Esophagus muscularis mucosa (tissue), 4 donors: Measurements from ENCODE around the gene RHBDL3. TPM values are rescaled to one million over a fixed set of nuclear protein-coding genes. Genes with fewer than 3 reads are reported as not detected.

Experiments used
- DNase-seq: peaks from one replicate; pipeline ENCODE4 v3.0.0-alpha.2; 2017; ENCODE audit errors: extremely low spot score
- H3K27ac ChIP-seq, 4 donors: fragments of 200-600 bp; sonication (generic); replicated peaks in 1 of 4; 1 replicate in 3 of 4; 2 replicates in 1 of 4; pipeline ENCODE4 v1.5.1; 2016 to 2019; ENCODE audit warnings: mild to moderate bottlenecking in 1 of 4
- H3K27me3 ChIP-seq, 4 donors: fragments of 200-600 bp; sonication (generic); one replicate each; pipeline versions ENCODE4 v1.5.1 to v1.6.0; 2016 to 2019
- H3K36me3 ChIP-seq, 4 donors: fragments of 200-600 bp; sonication (generic); one replicate each; pipeline ENCODE4 v1.5.1; 2016 to 2019
- H3K4me1 ChIP-seq, 4 donors: fragments of 200-600 bp; sonication (generic); one replicate each; pipeline ENCODE4 v1.5.1; 2016 to 2019
- H3K4me3 ChIP-seq, 4 donors: fragments of 200-600 bp; sonication (generic); 1 replicate in 2 of 4; 2 replicates in 2 of 4; pipeline ENCODE4 v1.5.1; 2016 to 2019; ENCODE audit warnings: mild to moderate bottlenecking in 4 of 4, moderate library complexity in 1 of 4
- H3K9me3 ChIP-seq, 4 donors: fragments of 200-600 bp; sonication (generic); 1 replicate in 3 of 4; 2 replicates in 1 of 4; pipeline ENCODE4 v1.5.1; 2016 to 2019
- CTCF ChIP-seq, 3 experiments: fragments of 200-600 bp in 2 of 3; fragments of 450-650 bp in 1 of 3; sonication (generic) in 2 of 3; IDR thresholded peaks; one replicate each; pipeline ENCODE4 v1.5.1; 2017 to 2019; ENCODE audit warnings: antibody characterized with exemption in 3 of 3, mild to moderate bottlenecking in 2 of 3, moderate library complexity in 1 of 3
- EP300 ChIP-seq: sonication (generic); formaldehyde crosslinking; IDR thresholded peaks from one replicate; pipeline ENCODE4 v1.6.1; 2017; ENCODE audit warnings: antibody characterized with exemption
- POLR2A ChIP-seq: fragments of 450-650 bp; IDR thresholded peaks from one replicate; pipeline ENCODE4 v1.6.1; 2017; ENCODE audit warnings: antibody characterized with exemption, moderate library complexity, mild to moderate bottlenecking, low read depth
- POLR2AphosphoS5 ChIP-seq, 2 donors: sonication (generic); formaldehyde crosslinking; IDR thresholded peaks; one replicate each; pipeline ENCODE4 v1.6.1; 2017; ENCODE audit warnings: antibody characterized with exemption in 2 of 2
- WGBS: methylation state at CpG from one replicate; pipeline ENCODE4 v1.1.5; 2018; 5-methylcytosine and 5-hydroxymethylcytosine counted together
- intact Hi-C: fragments of 100-400 bp; cut with DNase I; formaldehyde crosslinking; loops from one replicate; pipeline ENCODE4 v1.15.1; 2023
- total RNA-seq, 4 donors: library from RNA; depleted of rRNA; stranded (reverse); fragments of >200 nt; gene quantifications; one replicate each; pipeline versions ENCODE4 v1.1.0 to v1.2.1, GENCODE V29; 2016

RHBDL3 gene
- total RNA-seq, 4 donors from 2014 or later: 0.42 to 2.1 (median 1.0) TPM

- WGBS: 77% methylated on average over 9 of the region's 9 CpGs
- no peak overlapping the region for H3K27ac ChIP-seq
- no peaks in the 10 kb centered on the region for H3K9me3 ChIP-seq
- H3K36me3 ChIP-seq: peaks cover 0 to 38% (median 18%) of the 10 kb centered on the region in 4 donors
- intact Hi-C loops: no loop called here
- no peaks in the 10 kb centered on the region for H3K27me3 ChIP-seq
- DNase-seq: no peak
- no peak overlapping the region for H3K4me3 ChIP-seq
- TF ChIP-seq POLR2A: no peak
- no peak for TF ChIP-seq EP300
- no peak for TF ChIP-seq CTCF (IDR thresholded peaks at IDR 0.05)
- TF ChIP-seq POLR2AphosphoS5 (IDR thresholded peaks at IDR 0.05): no peak
- no peaks in the 10 kb centered on the region for H3K4me1 ChIP-seq
Measured at GRCh38 chr17:32227910-32228309, 37.7 kb upstream of the RHBDL3 start.

- no peak for DNase-seq
- WGBS: 94% methylated on average over 2 of the region's 2 CpGs
- Histone ChIP-seq H3K4me3 (no peak overlapping the region), H3K4me1 (peaks cover 0 to 2% (median 1%) of the 10 kb centered on the region in 4 donors), H3K27me3 (no peaks in the 10 kb centered on the region), H3K36me3 (no peaks in the 10 kb centered on the region), H3K9me3 (no peaks in the 10 kb centered on the region), H3K27ac (no peak overlapping the region)
- TF ChIP-seq EP300 (no peak), POLR2A (no peak), POLR2AphosphoS5 (IDR thresholded peaks at IDR 0.05) (no peak), CTCF (IDR thresholded peaks at IDR 0.05) (no peak)
- intact Hi-C loops: no loop called here
Measured at GRCh38 chr17:32235588-32235987, 30.0 kb upstream of the RHBDL3 start.

- H3K4me3 ChIP-seq: no peak overlapping the region
- peaks cover 5 to 20% (median 15%) of the 10 kb centered on the region in 4 donors for H3K4me1 ChIP-seq
- WGBS: 89% methylated on average over 2 of the region's 2 CpGs
- no peak for TF ChIP-seq CTCF (IDR thresholded peaks at IDR 0.05)
- TF ChIP-seq POLR2A: no peak
- TF ChIP-seq POLR2AphosphoS5 (IDR thresholded peaks at IDR 0.05): no peak
- TF ChIP-seq EP300: no peak
- H3K27ac ChIP-seq: no peak overlapping the region
- H3K27me3 ChIP-seq: no peaks in the 10 kb centered on the region
- intact Hi-C loops: no loop called here
- no peaks in the 10 kb centered on the region for H3K36me3 ChIP-seq
- DNase-seq: no peak
- no peaks in the 10 kb centered on the region for H3K9me3 ChIP-seq
Measured at GRCh38 chr17:32239456-32239855, 26.2 kb upstream of the RHBDL3 start.

GRCh38 chr17:32240750-32241149, 24.9 kb upstream of the RHBDL3 start:
- no peak overlapping the region for H3K4me3 ChIP-seq
- 47% methylated on average over 8 of the region's 8 CpGs for WGBS
- TF ChIP-seq POLR2AphosphoS5 (IDR thresholded peaks at IDR 0.05) (no peak), EP300 (no peak), POLR2A (no peak), CTCF (IDR thresholded peaks at IDR 0.05) (no peak)
- H3K4me1 ChIP-seq: peaks cover 5 to 20% (median 15%) of the 10 kb centered on the region in 4 donors
- H3K9me3 ChIP-seq: no peaks in the 10 kb centered on the region
- intact Hi-C loops: no loop called here
- no peak overlapping the region for H3K27ac ChIP-seq
- H3K27me3 ChIP-seq: no peaks in the 10 kb centered on the region
- H3K36me3 ChIP-seq: no peaks in the 10 kb centered on the region
- DNase-seq: no peak

- intact Hi-C loops: no loop called here
- Histone ChIP-seq H3K4me3 (no peak overlapping the region), H3K27ac (no peak overlapping the region), H3K27me3 (no peaks in the 10 kb centered on the region), H3K4me1 (peaks cover 5 to 20% (median 15%) of the 10 kb centered on the region in 4 donors), H3K36me3 (no peaks in the 10 kb centered on the region), H3K9me3 (no peaks in the 10 kb centered on the region)
- WGBS: 59% methylated on average over 1 of the region's 1 CpG
- TF ChIP-seq POLR2AphosphoS5 (IDR thresholded peaks at IDR 0.05): no peak
- no peak for TF ChIP-seq CTCF (IDR thresholded peaks at IDR 0.05)
- no peak for TF ChIP-seq POLR2A
- no peak for DNase-seq
Measured at GRCh38 chr17:32241640-32242039, 24.0 kb upstream of the RHBDL3 start.
